NCI-H748 treated with DMSO at 0.1 percent for 48 hours (cell line): ENCODE data around the gene DIS3L2.
"Not testable (repeated sequence)": the region's sequence is repeated elsewhere in the genome, so short reads cannot be mapped to it uniquely, and the experiment has no call there.

Experiments
- DNase-seq: peaks from one replicate; lab custom pipeline; 2025; lab: John Stamatoyannopoulos, UW

Gene DIS3L2

GRCh38 chr2:232058063-232058877, 96.8 kb downstream of the DIS3L2 start:
- no peak for DNase-seq

GRCh38 chr2:232058931-232059330, 97.4 kb downstream of the DIS3L2 start:
- DNase-seq, result no peak

- DNase-seq, result no peak
Observed at GRCh38 chr2:232061265-232061664, 99.8 kb downstream of the DIS3L2 start.

- DNase-seq, result no peak
Observed at GRCh38 chr2:232073026-232073425, 111.5 kb downstream of the DIS3L2 start.

GRCh38 chr2:232073699-232074098, 112.2 kb downstream of the DIS3L2 start:
- no peak for DNase-seq

- DNase-seq, result no peak
Observed at GRCh38 chr2:232075080-232075479, 113.6 kb downstream of the DIS3L2 start.

- no peak for DNase-seq
Observed at GRCh38 chr2:232075859-232076258, 114.3 kb downstream of the DIS3L2 start.

GRCh38 chr2:232076272-232076671, 114.8 kb downstream of the DIS3L2 start:
- no peak for DNase-seq

- no peak for DNase-seq
Observed at GRCh38 chr2:232076736-232077135, 115.2 kb downstream of the DIS3L2 start.

- DNase-seq, result peak; percentile 7
Observed at GRCh38 chr2:232085164-232085563, 123.7 kb downstream of the DIS3L2 start.

- DNase-seq, result no peak
Observed at GRCh38 chr2:232085826-232086425, 124.4 kb downstream of the DIS3L2 start.

- DNase-seq, result no peak
Observed at GRCh38 chr2:232088771-232089170, 127.3 kb downstream of the DIS3L2 start.

- DNase-seq, result no peak
Observed at GRCh38 chr2:232094201-232094600, 132.7 kb downstream of the DIS3L2 start.

GRCh38 chr2:232094883-232095282, 133.4 kb downstream of the DIS3L2 start:
- no peak for DNase-seq

GRCh38 chr2:232097260-232097659, 135.7 kb downstream of the DIS3L2 start:
- no peak for DNase-seq

- DNase-seq, result no peak
Observed at GRCh38 chr2:232097758-232098157, 136.2 kb downstream of the DIS3L2 start.

- DNase-seq, result no peak
Observed at GRCh38 chr2:232102380-232102779, 140.9 kb downstream of the DIS3L2 start.

- no peak for DNase-seq
Observed at GRCh38 chr2:232103140-232103737, 141.7 kb downstream of the DIS3L2 start.

GRCh38 chr2:232104076-232104646, 142.6 kb downstream of the DIS3L2 start:
- DNase-seq, result no peak

- DNase-seq, result no peak
Observed at GRCh38 chr2:232111551-232111950, 150.0 kb downstream of the DIS3L2 start.

- no peak for DNase-seq
Observed at GRCh38 chr2:232113821-232114220, 152.3 kb downstream of the DIS3L2 start.

- not testable (repeated sequence) for DNase-seq
Observed at GRCh38 chr2:232115728-232116361, 154.3 kb downstream of the DIS3L2 start.
